ENCODE data around the gene ICAM5. TPM values are rescaled to one million over a fixed set of nuclear protein-coding genes. Genes with fewer than 3 reads are reported as not detected.

Gene ICAM5
- total and polyA plus RNA-seq, 10 of the 15 experiments (the other 5 are each of a cell fraction or from before 2014, with no cell fraction given), result 0.14 to 4.6 (median 0.94) TPM; not detected in 2

DNA sequence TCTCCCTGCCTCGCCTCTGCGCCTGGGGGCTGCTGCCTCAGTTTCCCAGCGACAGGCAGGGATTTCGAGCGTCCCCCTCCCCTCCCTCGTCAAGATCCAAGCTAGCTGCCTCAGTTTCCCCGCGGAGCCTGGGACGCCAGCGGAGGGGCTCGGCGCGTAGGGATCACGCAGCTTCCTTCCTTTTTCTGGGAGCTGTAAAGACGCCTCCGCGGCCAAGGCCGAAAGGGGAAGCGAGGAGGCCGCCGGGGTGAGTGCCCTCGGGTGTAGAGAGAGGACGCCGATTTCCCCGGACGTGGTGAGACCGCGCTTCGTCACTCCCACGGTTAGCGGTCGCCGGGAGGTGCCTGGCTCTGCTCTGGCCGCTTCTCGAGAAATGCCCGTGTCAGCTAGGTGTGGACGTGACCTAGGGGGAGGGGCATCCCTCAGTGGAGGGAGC, 19.6 kb upstream of the ICAM5 start (continued):
- TF ChIP-seq SPI1 (IDR thresholded peaks at IDR 0.05; ENCODE audit: borderline replicate concordance, insufficient read depth, low read depth, low read length), result peak; percentile 91
- peak; percentile 17 for TF ChIP-seq SMARCA5 (IDR thresholded peaks at IDR 0.05)
- TF ChIP-seq YBX1 (IDR thresholded peaks at IDR 0.05), result no peak
- peak; percentile 48 to 64; a peak in 3 of 4 replicates for TF ChIP-seq EP300 (IDR thresholded peaks at IDR 0.05; ENCODE audit: borderline replicate concordance in 1 of 2, control insufficient read depth in 1 of 2, low read depth in 2 of 2, low read length in 2 of 2)
- peak; percentile 41; the same call in 1 of the 3 replicates for TF ChIP-seq POU2F2 (IDR thresholded peaks at IDR 0.05; ENCODE audit: borderline replicate concordance, low read depth, low read length)
- peak; percentile 69 for TF ChIP-seq SP1 (IDR thresholded peaks at IDR 0.05; ENCODE audit: low read depth, low read length)
- TF ChIP-seq TARDBP (IDR thresholded peaks at IDR 0.05; ENCODE audit: borderline replicate concordance), result 0 out of 2 replicates have a peak, but pooled peaks have one; percentile 44
- TF ChIP-seq HDGF (IDR thresholded peaks at IDR 0.05), result no peak
- peak; percentile 80; the same call in 1 of the 2 replicates for TF ChIP-seq CBFB (IDR thresholded peaks at IDR 0.05; ENCODE audit: low read depth)
- TF ChIP-seq TBL1XR1 (IDR thresholded peaks at IDR 0.05; ENCODE audit: low read depth, low read length), result peak; percentile 72
- no peak for TF ChIP-seq CEBPB (IDR thresholded peaks at IDR 0.05; ENCODE audit: borderline replicate concordance in 1 of 2, low read depth in 2 of 2, low read length in 2 of 2)
- TF ChIP-seq, protein P1, sequence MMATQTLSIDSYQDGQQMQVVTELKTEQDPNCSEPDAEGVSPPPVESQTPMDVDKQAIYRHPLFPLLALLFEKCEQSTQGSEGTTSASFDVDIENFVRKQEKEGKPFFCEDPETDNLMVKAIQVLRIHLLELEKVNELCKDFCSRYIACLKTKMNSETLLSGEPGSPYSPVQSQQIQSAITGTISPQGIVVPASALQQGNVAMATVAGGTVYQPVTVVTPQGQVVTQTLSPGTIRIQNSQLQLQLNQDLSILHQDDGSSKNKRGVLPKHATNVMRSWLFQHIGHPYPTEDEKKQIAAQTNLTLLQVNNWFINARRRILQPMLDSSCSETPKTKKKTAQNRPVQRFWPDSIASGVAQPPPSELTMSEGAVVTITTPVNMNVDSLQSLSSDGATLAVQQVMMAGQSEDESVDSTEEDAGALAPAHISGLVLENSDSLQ (IDR thresholded peaks at IDR 0.05), result no peak
- TF ChIP-seq RELA (IDR thresholded peaks at IDR 0.05; ENCODE audit: borderline replicate concordance, partially characterized antibody), result peak; percentile 30
- peak; percentile 94 for TF ChIP-seq BACH1 (IDR thresholded peaks at IDR 0.05; ENCODE audit: borderline replicate concordance)
- TF ChIP-seq MYB (IDR thresholded peaks at IDR 0.05; ENCODE audit: borderline replicate concordance, low read depth, low read length), result no peak
- no peak for TF ChIP-seq ZZZ3 (IDR thresholded peaks at IDR 0.05; ENCODE audit: control insufficient read depth, insufficient read length, low read depth)
- TF ChIP-seq, protein P2, sequence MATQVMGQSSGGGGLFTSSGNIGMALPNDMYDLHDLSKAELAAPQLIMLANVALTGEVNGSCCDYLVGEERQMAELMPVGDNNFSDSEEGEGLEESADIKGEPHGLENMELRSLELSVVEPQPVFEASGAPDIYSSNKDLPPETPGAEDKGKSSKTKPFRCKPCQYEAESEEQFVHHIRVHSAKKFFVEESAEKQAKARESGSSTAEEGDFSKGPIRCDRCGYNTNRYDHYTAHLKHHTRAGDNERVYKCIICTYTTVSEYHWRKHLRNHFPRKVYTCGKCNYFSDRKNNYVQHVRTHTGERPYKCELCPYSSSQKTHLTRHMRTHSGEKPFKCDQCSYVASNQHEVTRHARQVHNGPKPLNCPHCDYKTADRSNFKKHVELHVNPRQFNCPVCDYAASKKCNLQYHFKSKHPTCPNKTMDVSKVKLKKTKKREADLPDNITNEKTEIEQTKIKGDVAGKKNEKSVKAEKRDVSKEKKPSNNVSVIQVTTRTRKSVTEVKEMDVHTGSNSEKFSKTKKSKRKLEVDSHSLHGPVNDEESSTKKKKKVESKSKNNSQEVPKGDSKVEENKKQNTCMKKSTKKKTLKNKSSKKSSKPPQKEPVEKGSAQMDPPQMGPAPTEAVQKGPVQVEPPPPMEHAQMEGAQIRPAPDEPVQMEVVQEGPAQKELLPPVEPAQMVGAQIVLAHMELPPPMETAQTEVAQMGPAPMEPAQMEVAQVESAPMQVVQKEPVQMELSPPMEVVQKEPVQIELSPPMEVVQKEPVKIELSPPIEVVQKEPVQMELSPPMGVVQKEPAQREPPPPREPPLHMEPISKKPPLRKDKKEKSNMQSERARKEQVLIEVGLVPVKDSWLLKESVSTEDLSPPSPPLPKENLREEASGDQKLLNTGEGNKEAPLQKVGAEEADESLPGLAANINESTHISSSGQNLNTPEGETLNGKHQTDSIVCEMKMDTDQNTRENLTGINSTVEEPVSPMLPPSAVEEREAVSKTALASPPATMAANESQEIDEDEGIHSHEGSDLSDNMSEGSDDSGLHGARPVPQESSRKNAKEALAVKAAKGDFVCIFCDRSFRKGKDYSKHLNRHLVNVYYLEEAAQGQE (IDR thresholded peaks at IDR 0.05; ENCODE audit: low read depth, low read length), result no peak
- no peak; the same call in 1 of the 2 replicates for TF ChIP-seq ZNF207 (IDR thresholded peaks at IDR 0.05; ENCODE audit: borderline replicate concordance)
- TF ChIP-seq JUND (IDR thresholded peaks at IDR 0.05; ENCODE audit: low read depth, low read length), result no peak
- peak; percentile 78 for TF ChIP-seq CREM (IDR thresholded peaks at IDR 0.05; ENCODE audit: low read depth)
- TF ChIP-seq NBN (IDR thresholded peaks at IDR 0.05), result peak; percentile 16
- TF ChIP-seq EED (IDR thresholded peaks at IDR 0.05; ENCODE audit: low read depth), result peak; percentile 91
- peak; percentile 75; the same call in 1 of the 2 replicates for TF ChIP-seq PAX5 (IDR thresholded peaks at IDR 0.05; ENCODE audit: borderline replicate concordance, low read depth, low read length)
- TF ChIP-seq RAD21 (IDR thresholded peaks at IDR 0.05; ENCODE audit: insufficient read depth, low read depth, low read length), result no peak
- peak; percentile 46 for TF ChIP-seq ATF7 (IDR thresholded peaks at IDR 0.05; ENCODE audit: low read depth)
- TF ChIP-seq, protein P3, sequence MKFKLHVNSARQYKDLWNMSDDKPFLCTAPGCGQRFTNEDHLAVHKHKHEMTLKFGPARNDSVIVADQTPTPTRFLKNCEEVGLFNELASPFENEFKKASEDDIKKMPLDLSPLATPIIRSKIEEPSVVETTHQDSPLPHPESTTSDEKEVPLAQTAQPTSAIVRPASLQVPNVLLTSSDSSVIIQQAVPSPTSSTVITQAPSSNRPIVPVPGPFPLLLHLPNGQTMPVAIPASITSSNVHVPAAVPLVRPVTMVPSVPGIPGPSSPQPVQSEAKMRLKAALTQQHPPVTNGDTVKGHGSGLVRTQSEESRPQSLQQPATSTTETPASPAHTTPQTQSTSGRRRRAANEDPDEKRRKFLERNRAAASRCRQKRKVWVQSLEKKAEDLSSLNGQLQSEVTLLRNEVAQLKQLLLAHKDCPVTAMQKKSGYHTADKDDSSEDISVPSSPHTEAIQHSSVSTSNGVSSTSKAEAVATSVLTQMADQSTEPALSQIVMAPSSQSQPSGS (IDR thresholded peaks at IDR 0.05; ENCODE audit: low read length), result no peak; the same call in 1 of the 2 replicates
- TF ChIP-seq RUNX3 (IDR thresholded peaks at IDR 0.05; ENCODE audit: low read length), result peak; percentile 90

All from GM12878 (cell line).